HepG2 (cell line): ENCODE results near the gene LEPROT. TPM values are rescaled to one million over a fixed set of nuclear protein-coding genes. Genes with fewer than 3 reads are reported as not detected.
"Not testable (repeated sequence)": the region's sequence is repeated elsewhere in the genome, so short reads cannot be mapped to it uniquely, and the experiment has no call there.

Experiments used
- ATAC-seq: fragments of 200-7000 bp; cut with Tn5 transposase; 3 replicates; pipeline ENCODE4 v1.9.1; 2020; ENCODE audit warnings: mild to moderate bottlenecking, moderate library complexity
- BruUV-seq: library from RNA; stranded (reverse); fragments of 400-500 nt; replicated peaks from 2 replicates; lab custom pipeline; 2021; lab: Mats Ljungman, UMichigan
- CTCF ChIA-PET: fragments of 300-600 bp; formaldehyde crosslinking; extraction: SDS; loops from one replicate; lab custom pipeline; 2021; ENCODE audit warnings: low total read pairs, inconsistent platforms, low intra/inter-chr PET ratio; lab: Yijun Ruan, JAX
- POLR2A ChIA-PET: fragments of 350-600 bp; sonication (Branson Sonifier 250); formaldehyde crosslinking; loops from one replicate; lab custom pipeline; 2020; ENCODE audit warnings: antibody characterized with exemption, inconsistent platforms; lab: Yijun Ruan, JAX
- DNase-seq: peaks from one replicate; pipeline ENCODE4 v3.0.0-alpha.2; 2015; ENCODE audit warnings: low spot score
- FAIRE-seq: peaks from 3 replicates; lab custom pipeline; 2011; peaks lifted over from hg19 to GRCh38; lab: Jason Lieb, UNC
- H2AFZ ChIP-seq: one replicate; pipeline ENCODE4 v1.6.1; 2011; ENCODE audit warnings: low read length, inconsistent platforms
- H3K27ac ChIP-seq: fragments of 300-600 bp; 3 replicates; pipeline ENCODE4 v1.8.0; 2011; ENCODE audit warnings: mixed run types, mild to moderate bottlenecking, mixed read lengths, low read length, inconsistent platforms; ENCODE audit not compliant: insufficient read depth; ENCODE audit errors: extremely low read length
- H3K27me3 ChIP-seq, 2 experiments: fragments of 200-600 bp in 1 of 2; 2 replicates in 1 of 2; 3 replicates in 1 of 2; pipeline versions ENCODE4 v1.6.0 to v1.8.0; 2011; ENCODE audit warnings: low read length in 2 of 2, mild to moderate bottlenecking in 2 of 2, moderate library complexity in 2 of 2, inconsistent platforms in 1 of 2; ENCODE audit not compliant: insufficient read depth in 2 of 2, control insufficient read depth in 1 of 2
- H3K36me3 ChIP-seq, 2 experiments: fragments of 200-600 bp in 1 of 2; replicated peaks in 1 of 2; 2 replicates in 1 of 2; 3 replicates in 1 of 2; pipeline versions ENCODE4 v1.5.1 to v1.8.0; 2011; ENCODE audit warnings: low read length in 2 of 2, inconsistent platforms in 1 of 2; ENCODE audit not compliant: insufficient read depth in 2 of 2, control insufficient read depth in 1 of 2
- H3K4me1 ChIP-seq: 2 replicates; pipeline ENCODE4 v1.5.1; 2012; ENCODE audit warnings: low read length, inconsistent platforms; ENCODE audit not compliant: insufficient read depth
- H3K4me2 ChIP-seq: 2 replicates; pipeline ENCODE4 v1.6.0; 2011; ENCODE audit warnings: low read depth, low read length, inconsistent platforms
- H3K4me3 ChIP-seq, 3 experiments: fragments of 200-600 bp in 1 of 3; sonication (generic), shearing (Covaris generic) in 1 of 3; replicated peaks in 1 of 3; 2 replicates each; pipeline ENCODE4 v1.5.1; 2011 to 2016; ENCODE audit warnings: low read length in 3 of 3, inconsistent platforms in 2 of 3, low read depth in 2 of 3, mild to moderate bottlenecking in 2 of 3, control low read depth in 1 of 3, mixed read lengths in 1 of 3; ENCODE audit not compliant: insufficient read depth in 1 of 3
- H3K79me2 ChIP-seq: one replicate; pipeline ENCODE4 v1.6.1; 2011; ENCODE audit warnings: low read length, inconsistent platforms; ENCODE audit not compliant: insufficient read depth
- H3K9ac ChIP-seq: 2 replicates; pipeline ENCODE4 v1.6.0; 2011; ENCODE audit warnings: mild to moderate bottlenecking, low read depth, low read length, inconsistent platforms; ENCODE audit not compliant: insufficient read depth
- H3K9me3 ChIP-seq: 2 replicates; pipeline ENCODE4 v1.5.1; 2012; ENCODE audit warnings: mild to moderate bottlenecking, low read length
- H4K20me1 ChIP-seq: 2 replicates; pipeline ENCODE4 v1.6.0; 2011; ENCODE audit warnings: inconsistent platforms, mild to moderate bottlenecking, low read length, moderate library complexity; ENCODE audit not compliant: insufficient read depth
- HMGXB4 ChIP-seq, 2 experiments: sonication (generic) in 1 of 2; formaldehyde crosslinking in 1 of 2; IDR thresholded peaks; 2 replicates each; pipeline versions ENCODE4 v1.4.0 to v1.6.1; 2018 to 2020; ENCODE audit warnings: missing genetic modification reagents in 2 of 2, borderline replicate concordance in 1 of 2, low read depth in 1 of 2, mild to moderate bottlenecking in 1 of 2, missing biosample characterization in 1 of 2
- SNAPC4 ChIP-seq: sonication (generic); formaldehyde crosslinking; IDR thresholded peaks from 2 replicates; pipeline ENCODE4 v1.4.0; 2020; ENCODE audit warnings: mild to moderate bottlenecking, missing genetic modification reagents
- SP1 ChIP-seq, 2 experiments: fragments of 450-650 bp in 1 of 2; sonication (generic) in 1 of 2; formaldehyde crosslinking in 1 of 2; IDR thresholded peaks; 2 replicates each; pipeline versions ENCODE4 v1.4.0 to v1.6.1; 2016 to 2020; ENCODE audit warnings: missing genetic modification reagents in 1 of 2
- ZBTB43 ChIP-seq: sonication (generic); formaldehyde crosslinking; conservative IDR thresholded peaks from 2 replicates; pipeline ENCODE4 v1.4.0; 2020; ENCODE audit warnings: missing genetic modification reagents
- WGBS: methylation state at CpG from one replicate; pipeline ENCODE4 v1.1.6; 2017; ENCODE audit warnings: low lambda C conversion rate; 5-methylcytosine and 5-hydroxymethylcytosine counted together
- in situ Hi-C: cut with HindIII; loops from 2 replicates; pipeline ENCODE4 v1.10.0; 2017; ENCODE audit warnings: low pct_unique_long_range_greater_than_20kb; ENCODE audit not compliant: extremely low pct_ligation_motif_present
- intact Hi-C: fragments of 100-400 bp; cut with micrococcal nuclease; formaldehyde crosslinking; loops from one replicate; pipeline ENCODE4 v1.10.0; 2022; ENCODE audit not compliant: unreplicated experiment
- polyA plus RNA-seq, 8 experiments: library from polyadenylated mRNA; depleted of rRNA in 3 of 8; stranded (reverse) in 7 of 8; unstranded in 1 of 8; fragments of >200 nt; fragmentation: Illumina TruSeq in 4 of 8; extraction: Trizol in 4 of 8; gene quantifications; 2 replicates each; pipeline versions ENCODE4 v1.2.1 to v1.2.3, GENCODE V29; 2011 to 2016; ENCODE audit warnings: low read depth in 4 of 8, missing spikeins in 1 of 8, mixed read lengths in 1 of 8; ENCODE audit not compliant: insufficient read depth in 1 of 8
- total RNA-seq, 5 experiments: library from RNA; depleted of rRNA; stranded (reverse); fragments of >200 nt; fragmentation: Illumina TruSeq; extraction: Trizol; gene quantifications; 2 replicates each; pipeline ENCODE4 v1.2.3, GENCODE V29; 2016; ENCODE audit warnings: low read depth in 1 of 5

The LEPROT gene
- total and polyA plus RNA-seq, 2 of the 13 experiments (the other 11 are each of a cell fraction or from before 2014, with no cell fraction given), result 36.8 to 51.4 TPM

GRCh38 chr1:65377496-65378246 is 42.8 kb upstream of the LEPROT start (continued):
- TF ChIP-seq HMGXB4 (CRISPR knock-in tag; IDR thresholded peaks at IDR 0.05; ENCODE audit: borderline replicate concordance in 1 of 2, low read depth in 1 of 2), result no peak
- no peak for TF ChIP-seq ZBTB43 (CRISPR knock-in tag)

GRCh38 chr1:65378247-65378946 is 42.1 kb upstream of the LEPROT start:
- no TSS peak for BruUV-seq
- H4K20me1 ChIP-seq, result no peaks in the 10 kb centered on the region
- 91% methylated on average over 2 of the region's 2 CpGs for WGBS
- intact Hi-C loops, result no loop called here
- no peaks in the 10 kb centered on the region for H3K79me2 ChIP-seq
- no peak overlapping the region for H3K4me2 ChIP-seq
- H3K9me3 ChIP-seq, result no peaks in the 10 kb centered on the region
- in situ Hi-C loops, result no loop called here
- no peak overlapping the region for H2AFZ ChIP-seq
- no peaks in the 10 kb centered on the region for H3K36me3 ChIP-seq
- ATAC-seq, result no peak
- H3K4me3 ChIP-seq, result no peak overlapping the region
- CTCF ChIA-PET, result no interaction called here
- TF ChIP-seq SNAPC4 (CRISPR knock-in tag) (no peak), SP1 (IDR thresholded peaks at IDR 0.05) (no peak), SP1 (CRISPR knock-in tag; IDR thresholded peaks at IDR 0.05) (no peak)
- TF ChIP-seq, all 625 proteins: peak for 0
- POLR2A ChIA-PET, result no interaction called here
- Histone ChIP-seq H3K27me3 (no peaks in the 10 kb centered on the region), H3K4me1 (0 out of 2 replicates have a peak, but pooled peaks cover 10% of the 10 kb centered on the region), H3K9ac (no peak overlapping the region), H3K27ac (no peak overlapping the region)
- DNase-seq, result no peak
- no peak for FAIRE-seq

- FAIRE-seq, DNase-seq, H3K27ac ChIP-seq, H3K79me2 ChIP-seq, H2AFZ ChIP-seq, ATAC-seq, in situ Hi-C loops, CTCF ChIA-PET, H3K4me3 ChIP-seq, H3K4me2 ChIP-seq, intact Hi-C loops, BruUV-seq, POLR2A ChIA-PET, H3K36me3 ChIP-seq, H3K27me3 ChIP-seq, H3K9me3 ChIP-seq, H4K20me1 ChIP-seq, H3K9ac ChIP-seq: not testable (repeated sequence)
- H3K4me1 ChIP-seq, result peaks cover 12% of the 10 kb centered on the region; the same call in 1 of the 2 replicates
- 78% methylated on average over 5 of the region's 5 CpGs for WGBS
These were observed 36.0 kb upstream of the LEPROT start for GRCh38 chr1:65384426-65384825.
